HG02798 (cell line): ENCODE measurements around the gene SULT2B1.

Experiments
- ATAC-seq: cut with Tn5 transposase; IDR thresholded peaks from one replicate; pipeline ENCODE4 v1.9.1; 2021; ENCODE audit warnings: mild to moderate bottlenecking; ENCODE audit not compliant: unreplicated experiment, poor library complexity

The SULT2B1 gene

DNA sequence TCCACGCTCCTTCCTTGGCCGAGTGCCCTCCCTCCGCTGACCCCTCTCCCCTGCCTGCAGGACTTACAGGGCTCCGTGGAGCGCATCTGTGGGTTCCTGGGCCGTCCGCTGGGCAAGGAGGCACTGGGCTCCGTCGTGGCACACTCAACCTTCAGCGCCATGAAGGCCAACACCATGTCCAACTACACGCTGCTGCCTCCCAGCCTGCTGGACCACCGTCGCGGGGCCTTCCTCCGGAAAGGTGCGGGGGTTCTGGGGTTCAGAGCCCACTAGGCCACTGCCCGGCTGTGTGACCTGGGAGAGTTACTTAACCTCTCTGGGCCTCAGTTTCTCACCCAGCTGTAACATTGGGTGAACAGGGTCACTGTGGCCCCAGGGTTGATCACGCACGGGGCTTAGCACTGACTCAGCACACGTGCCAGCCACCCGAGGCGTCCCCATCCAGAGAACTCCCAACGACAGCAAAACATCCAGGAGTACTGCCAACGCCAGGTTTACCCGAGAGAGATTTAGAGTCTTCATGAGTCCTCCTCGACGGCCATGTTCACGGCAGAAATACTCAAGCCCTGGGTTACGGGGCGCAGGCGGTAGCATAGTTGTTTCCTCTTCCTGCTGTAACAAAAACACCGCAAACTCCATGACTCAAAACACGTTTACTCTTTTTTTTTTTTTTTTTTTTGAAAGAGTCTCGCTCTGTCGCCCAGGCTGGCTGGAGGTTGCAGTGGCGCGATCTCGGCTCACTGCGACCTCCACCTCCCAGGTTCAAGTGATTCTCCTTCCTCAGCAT lies 44.9 kb downstream of the SULT2B1 start:
- no peak for ATAC-seq

DNA sequence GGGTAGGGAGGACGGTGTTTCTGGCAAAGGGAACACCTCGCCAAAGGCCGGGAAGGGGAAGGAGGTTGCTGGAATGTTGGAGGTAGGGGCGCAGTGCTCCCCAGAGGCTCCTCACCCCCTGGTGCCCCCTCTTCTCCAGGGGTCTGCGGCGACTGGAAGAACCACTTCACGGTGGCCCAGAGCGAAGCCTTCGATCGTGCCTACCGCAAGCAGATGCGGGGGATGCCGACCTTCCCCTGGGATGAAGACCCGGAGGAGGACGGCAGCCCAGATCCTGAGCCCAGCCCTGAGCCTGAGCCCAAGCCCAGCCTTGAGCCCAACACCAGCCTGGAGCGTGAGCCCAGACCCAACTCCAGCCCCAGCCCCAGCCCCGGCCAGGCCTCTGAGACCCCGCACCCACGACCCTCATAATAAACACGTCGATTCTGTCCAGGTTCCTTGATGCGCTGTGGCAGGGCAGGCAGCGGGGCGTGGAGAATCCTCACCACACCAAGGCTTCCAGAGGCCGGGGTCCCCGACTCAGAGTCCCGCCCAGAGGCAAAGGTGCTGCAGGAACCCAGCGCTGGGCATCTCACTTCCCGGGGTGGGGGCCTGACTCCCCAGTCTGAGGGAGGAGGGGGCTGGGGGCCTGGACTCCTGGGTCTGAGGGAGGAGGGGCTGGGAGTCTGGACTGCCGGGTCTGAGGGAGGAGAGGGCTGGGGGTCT lies 47.2 kb downstream of the SULT2B1 start:
- no peak for ATAC-seq

DNA sequence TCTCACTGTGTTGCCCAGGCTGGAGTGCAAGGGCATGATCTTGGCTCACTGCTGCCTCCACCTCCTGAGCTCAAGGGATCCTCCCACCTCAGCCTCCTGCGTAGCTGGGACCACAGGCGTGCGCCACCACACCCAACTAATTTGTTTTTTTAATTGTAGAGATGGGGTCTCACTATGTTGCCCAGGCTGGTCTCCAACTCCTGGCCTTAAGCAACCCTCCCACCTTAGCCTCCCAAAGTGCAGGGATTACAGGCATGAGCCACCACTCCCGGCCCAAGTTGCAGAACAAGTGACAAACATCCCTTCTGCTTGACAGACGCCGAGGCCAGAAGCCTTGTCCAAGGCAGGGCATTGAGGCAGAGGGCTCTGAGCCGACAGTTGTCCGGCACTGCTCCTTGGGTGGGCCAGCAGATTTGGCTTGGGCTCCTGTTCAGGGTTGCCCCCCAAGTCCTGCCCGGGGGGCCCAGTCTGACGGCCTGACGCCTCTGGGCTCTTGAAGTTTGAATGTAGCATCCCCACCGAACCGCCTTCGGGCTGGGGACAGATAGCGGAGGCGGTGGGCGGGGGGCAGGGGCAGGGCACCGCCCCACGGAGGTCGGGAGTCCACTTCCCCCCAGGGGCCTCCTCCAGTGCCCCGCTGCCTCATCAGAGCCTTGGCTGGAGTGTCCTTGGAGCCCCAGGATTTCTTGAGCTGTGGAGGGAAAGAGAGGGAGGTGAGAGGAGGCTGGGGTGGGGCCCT lies 48.9 kb downstream of the SULT2B1 start:
- ATAC-seq: no peak

DNA sequence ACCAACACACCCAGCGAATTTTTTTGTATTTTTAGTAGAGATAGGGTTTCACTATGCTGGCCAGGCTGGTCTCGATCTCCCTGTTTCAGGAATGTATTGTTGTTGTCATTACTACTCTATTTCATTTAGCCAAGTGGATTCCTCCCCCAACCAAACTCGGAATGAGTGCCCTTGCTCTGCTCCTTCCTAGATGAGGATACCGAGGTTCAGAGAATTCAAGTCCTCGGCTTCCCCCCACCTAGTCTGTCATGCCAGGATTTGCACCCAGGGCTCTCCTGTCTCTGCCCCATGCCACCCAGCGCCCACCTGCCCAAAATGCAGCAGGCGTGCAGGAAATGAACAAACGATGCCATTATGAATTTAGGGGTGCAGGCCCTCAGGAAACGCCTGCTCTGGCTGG lies 51.0 kb downstream of the SULT2B1 start:
- no peak for ATAC-seq

DNA sequence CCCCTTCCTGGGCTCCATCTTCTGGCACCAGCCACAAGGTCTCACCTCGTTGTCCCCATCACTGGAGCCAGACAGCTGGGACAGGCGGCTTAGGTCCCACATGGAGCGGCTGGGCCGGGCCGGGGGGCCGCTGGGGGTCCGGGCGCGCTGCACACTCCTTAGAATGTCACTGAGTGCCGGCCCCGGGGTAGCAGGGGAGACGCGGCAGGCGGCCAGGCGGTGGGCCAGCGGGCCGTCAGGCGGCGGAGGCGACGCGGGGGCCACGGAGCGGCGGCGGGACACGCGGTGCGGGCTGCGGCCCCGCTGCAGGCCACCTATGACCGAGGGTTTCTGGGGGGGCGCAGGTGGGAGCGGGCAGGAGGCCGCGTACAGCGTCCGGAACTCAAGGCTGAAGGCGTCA lies 51.5 kb downstream of the SULT2B1 start:
- no peak for ATAC-seq

DNA sequence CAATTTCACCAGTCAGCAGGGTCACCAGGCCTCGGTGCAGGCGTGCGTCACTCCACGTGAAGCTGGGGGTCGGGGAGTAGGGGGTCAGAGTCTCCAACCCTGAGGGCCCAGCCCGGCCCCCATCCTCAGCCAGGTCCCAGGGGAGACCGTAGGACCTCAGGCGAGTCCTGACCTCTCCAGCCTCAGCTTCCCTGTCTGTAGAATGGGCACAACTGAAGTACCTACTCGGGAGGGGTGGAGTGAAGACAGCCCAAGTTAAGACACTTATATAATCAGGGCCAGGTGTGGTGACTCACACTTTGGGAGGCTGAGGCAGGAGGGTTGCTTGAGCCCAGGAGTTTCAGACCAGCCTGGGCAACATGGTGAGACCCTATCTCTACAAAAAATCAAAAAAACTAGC lies 51.9 kb downstream of the SULT2B1 start:
- ATAC-seq: no peak

DNA sequence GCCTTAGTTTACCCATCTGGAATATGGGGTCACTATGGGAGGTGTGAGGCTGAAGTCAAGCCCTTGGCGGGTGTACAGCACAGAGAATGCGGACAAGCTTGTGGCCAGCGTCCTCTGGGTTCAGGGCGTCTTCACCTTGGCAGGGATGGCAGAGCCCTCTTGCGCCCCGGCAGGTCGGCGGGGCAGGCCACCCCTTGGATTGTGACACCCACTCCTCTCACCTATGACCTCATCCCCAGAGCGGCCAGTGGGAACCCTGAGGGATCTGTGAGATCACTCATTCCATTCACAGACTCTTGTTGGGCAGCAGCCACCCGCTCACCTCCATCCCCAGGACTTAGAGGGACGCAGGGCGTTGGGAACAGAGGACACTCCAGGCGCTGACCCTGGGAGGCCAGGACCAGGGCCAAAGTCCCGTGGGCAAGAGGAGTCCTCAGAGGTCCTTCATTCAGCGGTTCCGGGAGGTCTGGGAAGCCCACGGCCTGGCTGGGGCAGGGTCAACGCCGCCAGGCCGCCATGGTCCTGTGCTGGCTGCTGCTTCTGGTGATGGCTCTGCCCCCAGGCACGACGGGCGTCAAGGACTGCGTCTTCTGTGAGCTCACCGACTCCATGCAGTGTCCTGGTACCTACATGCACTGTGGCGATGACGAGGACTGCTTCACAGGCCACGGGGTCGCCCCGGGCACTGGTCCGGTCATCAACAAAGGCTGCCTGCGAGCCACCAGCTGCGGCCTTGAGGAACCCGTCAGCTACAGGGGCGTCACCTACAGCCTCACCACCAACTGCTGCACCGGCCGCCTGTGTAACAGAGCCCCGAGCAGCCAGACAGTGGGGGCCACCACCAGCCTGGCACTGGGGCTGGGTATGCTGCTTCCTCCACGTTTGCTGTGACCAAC lies 54.7 kb downstream of the SULT2B1 start, which contains the start of gene SPACA4:
SPACA4 (plus strand) TSS at position 280 of the 896 bp plus-strand sequence; CDS start at position 517, 237 bp downstream.
- no peak for ATAC-seq

DNA sequence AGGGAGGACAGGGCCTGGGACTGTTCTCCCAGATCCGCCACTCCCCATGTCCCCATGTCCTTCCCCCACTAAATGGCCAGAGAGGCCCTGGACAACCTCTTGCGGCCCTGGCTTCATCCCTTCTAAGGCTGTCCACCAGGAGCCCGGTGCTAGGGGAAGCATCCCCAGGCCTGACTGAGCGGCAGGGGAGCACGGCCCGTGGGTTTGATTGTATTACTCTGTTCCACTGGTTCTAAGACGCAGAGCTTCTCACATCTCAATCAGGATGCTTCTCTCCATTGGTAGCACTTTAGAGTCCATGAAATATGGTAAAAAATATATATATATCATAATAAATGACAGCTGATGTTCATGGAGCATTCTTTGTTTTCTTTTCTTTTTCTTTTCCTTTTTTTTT lies 55.4 kb downstream of the SULT2B1 start:
- no peak for ATAC-seq

DNA sequence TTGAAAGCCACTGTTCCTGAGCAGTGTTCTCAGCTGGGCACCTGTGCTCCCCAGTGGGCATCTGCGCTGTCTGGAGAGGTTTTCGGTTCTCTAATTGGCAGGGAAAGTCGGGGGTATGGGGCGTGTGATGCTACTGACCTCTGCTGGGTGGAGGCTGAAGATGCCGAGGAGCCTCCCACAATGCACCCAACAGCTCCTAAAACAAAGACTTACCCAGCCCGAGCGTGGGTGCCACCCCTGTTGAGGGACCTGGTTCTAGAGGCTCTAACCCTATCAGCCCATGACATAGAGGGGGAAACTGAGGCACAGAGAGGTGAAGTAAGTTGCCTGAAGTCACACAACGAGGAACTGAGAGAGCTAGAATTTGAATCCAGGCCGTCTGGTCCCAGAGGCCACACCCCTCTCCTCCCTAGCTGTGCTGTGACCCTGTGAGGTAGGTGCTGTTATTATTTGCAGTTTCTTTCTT lies 56.9 kb downstream of the SULT2B1 start:
- peak; percentile 72 for ATAC-seq

DNA sequence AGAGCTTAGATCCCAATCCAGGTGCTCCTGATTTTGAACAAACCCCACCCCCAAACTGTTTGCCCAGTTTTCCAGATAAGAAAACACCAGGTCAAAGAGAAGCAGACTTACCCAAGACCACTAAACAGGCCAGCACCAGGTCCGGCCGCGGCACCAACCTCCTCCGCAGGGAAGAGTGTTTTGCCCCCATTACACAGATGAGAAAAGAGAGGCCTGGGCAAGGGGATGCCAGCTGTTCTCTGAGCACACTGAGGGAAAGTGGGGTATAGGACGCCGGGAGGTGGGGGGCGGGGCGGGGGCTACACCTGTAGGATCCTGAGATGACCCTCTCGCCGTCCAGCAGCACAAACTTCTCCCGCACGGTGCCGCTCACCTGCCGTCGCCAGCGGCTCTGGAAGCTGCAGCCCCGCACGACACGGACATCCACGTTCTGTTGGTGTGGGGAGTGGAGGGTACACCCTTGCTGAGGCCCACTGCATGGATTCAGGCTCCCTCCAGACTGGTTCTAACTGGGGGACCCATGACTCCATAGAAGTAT lies 57.7 kb downstream of the SULT2B1 start:
- ATAC-seq: no peak

DNA sequence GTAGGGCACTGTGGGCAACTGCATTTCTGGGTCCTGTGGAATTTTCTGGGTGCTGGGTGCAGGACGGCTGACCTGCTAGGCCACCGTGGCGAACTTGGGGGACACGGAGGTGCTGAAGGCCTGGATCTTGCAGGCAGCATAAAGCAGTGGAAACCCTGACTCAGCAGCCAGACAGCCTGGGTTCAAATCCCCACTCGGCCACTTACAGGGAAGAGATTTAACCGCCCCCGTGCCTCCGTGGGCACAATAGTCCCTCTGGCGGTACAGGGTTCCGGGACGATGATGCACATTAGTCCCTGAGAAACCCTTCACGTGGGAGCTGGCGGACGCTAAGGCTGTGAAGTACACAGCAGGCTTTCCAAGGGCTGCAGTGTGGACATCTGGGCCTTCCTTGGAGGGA lies 59.9 kb downstream of the SULT2B1 start:
- ATAC-seq: no peak

GRCh38 chr19:48613024-48613851 lies 61.3 kb downstream of the SULT2B1 start:
- ATAC-seq: no peak

GRCh38 chr19:48613852-48614435 lies 62.0 kb downstream of the SULT2B1 start:
- ATAC-seq: no peak

DNA sequence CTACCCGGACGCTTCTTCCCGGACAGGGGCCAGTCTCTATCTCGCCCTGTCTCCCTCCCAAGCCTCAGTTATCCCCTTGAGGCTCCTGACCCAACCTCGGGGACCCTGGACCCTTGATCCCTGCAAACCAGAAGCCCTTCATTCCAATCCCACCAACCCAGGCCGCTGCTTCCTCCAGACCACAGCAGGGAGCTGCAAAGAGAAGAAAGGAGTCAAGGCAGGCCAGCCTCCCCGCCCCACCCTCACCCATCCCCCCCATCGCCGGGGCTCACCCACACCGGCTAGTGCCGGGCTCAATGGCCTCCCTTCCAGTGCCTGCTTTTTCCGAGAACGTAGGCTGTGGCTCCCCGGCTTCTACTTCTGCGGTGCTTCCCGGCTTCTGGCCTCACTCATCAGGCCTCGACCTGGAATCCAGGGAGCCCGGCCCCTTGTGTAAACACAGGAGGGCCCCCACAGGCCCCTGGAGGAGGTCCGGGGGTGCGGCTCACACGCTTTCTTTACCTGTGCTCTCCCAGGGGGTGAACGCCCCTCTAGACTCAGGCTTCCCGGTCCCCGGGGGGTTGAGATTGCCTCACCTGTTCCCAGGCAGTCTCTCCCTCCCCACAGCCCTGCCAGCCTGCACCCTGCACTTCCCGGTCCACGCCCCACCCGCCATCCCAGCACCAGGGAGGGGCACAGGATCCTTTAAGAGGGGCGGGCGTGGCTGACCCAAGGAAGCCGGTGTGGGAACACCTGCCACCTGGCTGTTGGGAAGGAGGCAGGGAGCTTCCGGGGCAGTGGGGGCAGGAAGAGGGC lies 62.7 kb downstream of the SULT2B1 start, which contains the start of gene FAM83E:
FAM83E (minus strand) TSS at position 641 of the 795 bp plus-strand sequence. CDS start 1,704 bp downstream, outside the sequence.
- no peak for ATAC-seq

DNA sequence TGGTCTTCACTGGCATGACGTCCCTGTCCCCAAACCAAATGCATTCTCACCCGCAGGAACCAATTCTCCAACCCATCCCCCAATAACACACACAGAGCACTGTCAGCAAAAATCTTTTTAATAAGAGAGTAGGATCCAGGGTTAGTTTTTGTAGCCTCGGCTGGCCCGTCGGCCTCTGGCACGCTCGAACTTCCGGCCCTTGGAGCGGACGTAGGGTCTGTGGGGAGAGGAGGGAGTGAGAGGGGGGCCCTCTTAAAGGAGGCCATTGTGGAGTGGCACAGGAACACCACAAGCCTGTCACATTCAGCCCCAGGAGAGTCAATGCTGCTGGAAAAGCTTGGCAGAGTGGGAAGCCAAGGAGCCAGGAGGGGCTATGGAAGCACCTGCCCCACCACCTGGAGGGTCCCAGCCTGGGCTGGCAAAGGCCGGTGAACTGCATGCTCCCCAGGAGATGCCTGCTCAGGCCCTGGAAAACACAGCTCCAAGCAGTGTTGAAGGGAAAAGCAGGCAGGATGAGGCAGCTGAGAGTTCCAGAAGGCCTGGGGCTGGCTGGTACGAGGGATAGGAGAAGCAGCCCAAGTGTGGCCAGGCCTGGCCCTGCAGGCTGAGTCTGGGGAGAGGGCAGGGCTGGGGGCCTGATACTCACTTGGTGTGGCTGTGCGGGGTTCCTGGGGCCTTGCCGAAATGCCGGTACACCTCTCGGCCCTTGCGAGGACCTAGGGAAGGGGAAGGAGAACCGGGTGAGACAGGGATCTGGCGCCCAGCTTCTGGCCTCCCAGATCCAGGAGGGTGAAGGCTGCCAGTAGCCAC lies 63.5 kb downstream of the SULT2B1 start:
- no peak for ATAC-seq

DNA sequence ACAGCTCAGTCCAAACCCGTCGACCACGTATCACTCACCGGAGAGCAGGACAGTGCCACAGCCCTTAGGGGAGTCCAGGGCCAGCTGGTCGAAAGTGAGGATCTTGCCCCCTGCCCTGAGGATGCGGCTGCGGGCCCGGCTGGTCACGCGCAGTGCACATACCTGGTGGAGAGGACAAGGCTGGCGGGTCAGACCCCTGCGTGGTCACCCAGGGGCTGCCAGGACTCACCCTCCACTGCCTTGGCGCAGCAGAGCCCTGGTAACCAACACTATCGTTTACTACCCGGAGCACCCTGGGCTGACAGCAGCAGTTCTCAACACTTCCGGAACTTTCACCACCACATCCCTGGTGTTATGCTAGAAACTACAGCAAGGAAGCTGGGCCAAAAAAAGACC lies 64.1 kb downstream of the SULT2B1 start:
- no peak for ATAC-seq
